Astrocyte (in vitro differentiated cells and primary cell): Measurements from ENCODE around the gene STX12.

Source experiments
- EZH2 ChIP-seq: IDR thresholded peaks from 2 replicates; pipeline ENCODE4 v1.6.1; 2012; ENCODE audit warnings: mild to moderate bottlenecking, low read length, inconsistent platforms; ENCODE audit not compliant: insufficient read depth
- TF ChIP-seq, protein P1 (sequence below): IDR thresholded peaks from 2 replicates; pipeline ENCODE4 v1.5.1; 2011; ENCODE audit warnings: low read depth, mild to moderate bottlenecking, inconsistent platforms, low read length, moderate library complexity; ENCODE audit not compliant: insufficient read depth

DNA sequence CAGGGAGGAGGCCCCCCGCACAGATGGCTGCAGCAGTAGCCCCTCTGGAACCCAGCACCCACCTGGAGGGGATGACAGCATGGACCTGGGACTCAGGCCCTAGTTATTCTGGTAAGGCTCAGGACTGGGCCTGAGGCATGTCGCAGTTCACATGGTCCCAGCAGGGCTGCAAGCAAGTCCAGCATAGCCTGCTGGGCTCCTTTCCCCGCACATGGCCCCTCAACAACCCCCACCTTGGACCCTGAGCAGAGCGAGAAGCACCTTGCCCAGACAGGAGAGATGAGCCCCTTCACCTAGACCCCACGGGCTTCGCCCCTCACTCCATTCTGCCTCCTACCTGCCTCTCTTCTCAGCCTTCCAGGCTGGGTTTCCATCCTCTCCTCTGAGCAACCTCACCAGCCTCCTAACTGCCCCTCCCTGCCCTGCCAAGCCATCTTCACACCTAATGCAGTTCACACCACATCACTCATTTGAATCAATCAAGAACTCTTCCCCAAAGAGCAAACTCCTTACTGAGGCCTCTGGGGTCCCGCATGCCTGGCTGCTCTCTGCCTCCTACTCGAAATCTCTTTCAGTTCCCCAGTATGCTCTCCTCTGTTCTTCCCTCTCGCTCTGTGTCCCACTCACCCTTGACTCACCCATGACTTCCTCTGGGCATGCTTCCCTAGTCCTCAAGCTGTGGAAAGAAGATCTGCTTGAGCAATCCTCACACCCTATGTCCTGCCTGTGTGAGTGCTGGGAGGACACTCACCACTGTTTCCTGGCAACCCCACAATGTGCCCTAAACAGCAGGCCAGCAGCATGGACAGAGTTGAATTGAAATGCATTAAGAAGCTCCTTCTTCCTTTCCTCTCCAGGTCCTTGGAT, 89.9 kb downstream of the STX12 start:
- TF ChIP-seq, protein P1, sequence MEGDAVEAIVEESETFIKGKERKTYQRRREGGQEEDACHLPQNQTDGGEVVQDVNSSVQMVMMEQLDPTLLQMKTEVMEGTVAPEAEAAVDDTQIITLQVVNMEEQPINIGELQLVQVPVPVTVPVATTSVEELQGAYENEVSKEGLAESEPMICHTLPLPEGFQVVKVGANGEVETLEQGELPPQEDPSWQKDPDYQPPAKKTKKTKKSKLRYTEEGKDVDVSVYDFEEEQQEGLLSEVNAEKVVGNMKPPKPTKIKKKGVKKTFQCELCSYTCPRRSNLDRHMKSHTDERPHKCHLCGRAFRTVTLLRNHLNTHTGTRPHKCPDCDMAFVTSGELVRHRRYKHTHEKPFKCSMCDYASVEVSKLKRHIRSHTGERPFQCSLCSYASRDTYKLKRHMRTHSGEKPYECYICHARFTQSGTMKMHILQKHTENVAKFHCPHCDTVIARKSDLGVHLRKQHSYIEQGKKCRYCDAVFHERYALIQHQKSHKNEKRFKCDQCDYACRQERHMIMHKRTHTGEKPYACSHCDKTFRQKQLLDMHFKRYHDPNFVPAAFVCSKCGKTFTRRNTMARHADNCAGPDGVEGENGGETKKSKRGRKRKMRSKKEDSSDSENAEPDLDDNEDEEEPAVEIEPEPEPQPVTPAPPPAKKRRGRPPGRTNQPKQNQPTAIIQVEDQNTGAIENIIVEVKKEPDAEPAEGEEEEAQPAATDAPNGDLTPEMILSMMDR, result no peak
- TF ChIP-seq EZH2, result no peak
